ENCODE data around the gene SEMA3F. TPM values are rescaled to one million over a fixed set of nuclear protein-coding genes. Genes with fewer than 3 reads are reported as not detected.

Gene SEMA3F
- total RNA-seq, 6 experiments from 2014 or later, result 1.2 to 5.9 (median 4.2) TPM

GRCh38 chr3:50174947-50175524, 19.9 kb downstream of the SEMA3F start:
- H3K27ac ChIP-seq, result no peak overlapping the region
- no peaks in the 10 kb centered on the region for H3K36me3 ChIP-seq
- no peaks in the 10 kb centered on the region for H3K9me3 ChIP-seq
- no peak for DNase-seq
- 80% methylated on average over 2 of the region's 17 CpGs for WGBS (ENCODE audit: insufficient coverage, low coverage, low lambda C conversion rate, missing lambda C conversion rate)
- intact Hi-C loops (cut with DNase I), result no loop called here
- TF ChIP-seq POLR2A (IDR thresholded peaks at IDR 0.05) (no peak), CTCF (IDR thresholded peaks at IDR 0.05) (no peak)
- peaks cover 0 to 35% (median 9%) of the 10 kb centered on the region in 4 donors for H3K4me1 ChIP-seq
- no peak overlapping the region for H3K4me3 ChIP-seq
- no peaks in the 10 kb centered on the region for H3K27me3 ChIP-seq
- ATAC-seq, result no peak

GRCh38 chr3:50177346-50177745, 22.2 kb downstream of the SEMA3F start:
- peak; percentile 93 to 96 (median 94) for DNase-seq
- Histone ChIP-seq H3K27ac (no peak overlapping the region), H3K27me3 (no peaks in the 10 kb centered on the region), H3K9me3 (no peaks in the 10 kb centered on the region), H3K4me3 (no peak overlapping the region), H3K4me1 (peaks cover 0 to 22% (median 3%) of the 10 kb centered on the region in 4 donors), H3K36me3 (no peaks in the 10 kb centered on the region)
- ATAC-seq, result peak; percentile 93 to 97 (median 96)
- no peak for TF ChIP-seq CTCF (IDR thresholded peaks at IDR 0.05)
- TF ChIP-seq POLR2A (IDR thresholded peaks at IDR 0.05), result no peak
- intact Hi-C loops (cut with DNase I), result no loop called here
- no CpG with 5 or more reads among the region's 2 CpGs for WGBS (ENCODE audit: insufficient coverage, low coverage, low lambda C conversion rate, missing lambda C conversion rate)

- Histone ChIP-seq H3K27me3 (no peaks in the 10 kb centered on the region), H3K9me3 (no peaks in the 10 kb centered on the region), H3K4me3 (no peak overlapping the region), H3K36me3 (no peaks in the 10 kb centered on the region), H3K27ac (no peak overlapping the region), H3K4me1 (peaks cover 0 to 26% (median 4%) of the 10 kb centered on the region in 4 donors)
- intact Hi-C loops (cut with DNase I), result no loop called here
- no peak for ATAC-seq
- DNase-seq, result no peak
- TF ChIP-seq POLR2A (IDR thresholded peaks at IDR 0.05) (no peak), CTCF (IDR thresholded peaks at IDR 0.05) (no peak)
- WGBS (ENCODE audit: insufficient coverage, low coverage, low lambda C conversion rate, missing lambda C conversion rate), result 28% methylated on average over 2 of the region's 2 CpGs
Observed at GRCh38 chr3:50179710-50180109, 24.6 kb downstream of the SEMA3F start.

DNA sequence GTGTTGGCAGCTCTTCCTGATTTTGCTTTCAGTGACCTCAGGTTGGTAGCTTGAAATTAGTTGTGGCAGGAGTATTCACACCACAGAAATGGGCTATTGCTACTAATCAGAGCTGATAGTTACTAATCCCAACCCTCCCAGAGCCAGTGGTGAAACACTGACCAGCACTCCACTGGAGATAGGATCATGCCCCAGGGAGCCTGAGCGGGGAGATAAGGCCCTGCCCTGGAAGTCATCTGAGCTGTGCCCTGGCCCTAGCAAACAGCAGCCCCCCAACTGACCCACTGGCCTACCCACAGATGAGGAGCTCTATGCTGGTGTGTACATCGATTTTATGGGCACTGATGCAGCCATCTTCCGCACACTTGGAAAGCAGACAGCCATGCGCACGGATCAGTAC, 26.9 kb downstream of the SEMA3F start:
- no peak overlapping the region for H3K4me3 ChIP-seq
- H3K4me1 ChIP-seq, result peaks cover 0 to 27% (median 6%) of the 10 kb centered on the region in 4 donors
- no peak overlapping the region for H3K27ac ChIP-seq
- H3K9me3 ChIP-seq, result no peaks in the 10 kb centered on the region
- no peaks in the 10 kb centered on the region for H3K36me3 ChIP-seq
- no peak for DNase-seq
- ATAC-seq, result no peak
- WGBS (ENCODE audit: insufficient coverage, low coverage, low lambda C conversion rate, missing lambda C conversion rate), result no CpG with 5 or more reads among the region's 5 CpGs
- no peaks in the 10 kb centered on the region for H3K27me3 ChIP-seq
- TF ChIP-seq POLR2A (IDR thresholded peaks at IDR 0.05), result no peak
- intact Hi-C loops (cut with DNase I), result no loop called here

- no peak overlapping the region for H3K4me3 ChIP-seq
- no peaks in the 10 kb centered on the region for H3K9me3 ChIP-seq
- ATAC-seq (no peak), DNase-seq (no peak)
- no peak overlapping the region for H3K27ac ChIP-seq
- WGBS (ENCODE audit: insufficient coverage, low coverage, low lambda C conversion rate, missing lambda C conversion rate), result no CpG with 5 or more reads among the region's 26 CpGs
- H3K4me1 ChIP-seq, result peaks cover 0 to 21% (median 4%) of the 10 kb centered on the region in 4 donors
- H3K27me3 ChIP-seq, result no peaks in the 10 kb centered on the region
- no peaks in the 10 kb centered on the region for H3K36me3 ChIP-seq
- TF ChIP-seq POLR2A (IDR thresholded peaks at IDR 0.05) (no peak), CTCF (IDR thresholded peaks at IDR 0.05) (no peak)
- intact Hi-C loops (cut with DNase I), result no loop called here
Observed at GRCh38 chr3:50182533-50183099, 27.5 kb downstream of the SEMA3F start.

Measured in right lobe of liver (tissue), 6 donors.